ENCODE results near the gene RYR3. TPM values are rescaled to one million over a fixed set of nuclear protein-coding genes. Genes with fewer than 3 reads are reported as not detected.

RYR3 gene
- total RNA-seq, 2 donors from 2014 or later = 9.9 to 40.1 TPM

GRCh38 chr15:33785366-33785765 lies 474.6 kb downstream of the RYR3 start:
- DNase-seq (ENCODE audit: low spot score) (no peak), ATAC-seq (ENCODE audit: insufficient number of reproducible peaks, low FRiP score, low read depth) (no peak)
- Histone ChIP-seq H3K9me3 (no peaks in the 10 kb centered on the region), H3K4me1 (ENCODE audit: control insufficient read depth in 1 of 2, low read depth in 2 of 2) (no peaks in the 10 kb centered on the region), H3K27ac (no peak overlapping the region), H3K4me3 (no peak overlapping the region), H3K27me3 (replicated peaks; ENCODE audit: insufficient read depth) (no peaks in the 10 kb centered on the region), H3K36me3 (no peaks in the 10 kb centered on the region)
- TF ChIP-seq, protein P1, sequence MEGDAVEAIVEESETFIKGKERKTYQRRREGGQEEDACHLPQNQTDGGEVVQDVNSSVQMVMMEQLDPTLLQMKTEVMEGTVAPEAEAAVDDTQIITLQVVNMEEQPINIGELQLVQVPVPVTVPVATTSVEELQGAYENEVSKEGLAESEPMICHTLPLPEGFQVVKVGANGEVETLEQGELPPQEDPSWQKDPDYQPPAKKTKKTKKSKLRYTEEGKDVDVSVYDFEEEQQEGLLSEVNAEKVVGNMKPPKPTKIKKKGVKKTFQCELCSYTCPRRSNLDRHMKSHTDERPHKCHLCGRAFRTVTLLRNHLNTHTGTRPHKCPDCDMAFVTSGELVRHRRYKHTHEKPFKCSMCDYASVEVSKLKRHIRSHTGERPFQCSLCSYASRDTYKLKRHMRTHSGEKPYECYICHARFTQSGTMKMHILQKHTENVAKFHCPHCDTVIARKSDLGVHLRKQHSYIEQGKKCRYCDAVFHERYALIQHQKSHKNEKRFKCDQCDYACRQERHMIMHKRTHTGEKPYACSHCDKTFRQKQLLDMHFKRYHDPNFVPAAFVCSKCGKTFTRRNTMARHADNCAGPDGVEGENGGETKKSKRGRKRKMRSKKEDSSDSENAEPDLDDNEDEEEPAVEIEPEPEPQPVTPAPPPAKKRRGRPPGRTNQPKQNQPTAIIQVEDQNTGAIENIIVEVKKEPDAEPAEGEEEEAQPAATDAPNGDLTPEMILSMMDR (IDR thresholded peaks at IDR 0.05) = no peak

GRCh38 chr15:33788906-33789540 lies 478.3 kb downstream of the RYR3 start:
- H3K36me3 ChIP-seq = no peaks in the 10 kb centered on the region
- no peak for ATAC-seq (ENCODE audit: insufficient number of reproducible peaks, low FRiP score, low read depth)
- no peak overlapping the region for H3K4me3 ChIP-seq
- no peaks in the 10 kb centered on the region for H3K9me3 ChIP-seq
- TF ChIP-seq, protein P1 (IDR thresholded peaks at IDR 0.05) = no peak
- no peaks in the 10 kb centered on the region for H3K4me1 ChIP-seq (ENCODE audit: control insufficient read depth in 1 of 2, low read depth in 2 of 2)
- DNase-seq (ENCODE audit: low spot score) = no peak
- no peak overlapping the region for H3K27ac ChIP-seq
- no peaks in the 10 kb centered on the region for H3K27me3 ChIP-seq (replicated peaks; ENCODE audit: insufficient read depth)

DNA sequence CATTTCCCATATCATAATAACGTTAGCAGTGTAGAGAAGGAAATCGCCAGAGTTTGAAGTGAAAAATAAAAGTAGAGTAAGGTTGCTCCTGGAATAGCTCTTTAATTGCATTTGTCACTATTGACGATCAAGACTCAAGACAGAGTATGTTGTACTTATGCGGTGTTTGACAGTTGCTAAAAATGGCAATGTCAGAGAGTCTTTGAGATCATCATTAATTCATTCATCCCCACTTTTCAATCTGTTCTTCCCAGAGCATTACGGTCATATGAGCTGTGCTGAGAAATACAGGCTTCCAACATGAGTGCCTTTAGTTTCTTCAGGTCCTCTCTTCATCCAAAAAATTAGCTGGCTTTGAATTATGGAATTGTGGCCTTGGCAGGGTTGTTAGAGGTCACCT lies 483.7 kb downstream of the RYR3 start:
- ATAC-seq (ENCODE audit: insufficient number of reproducible peaks, low FRiP score, low read depth) = no peak
- H3K4me1 ChIP-seq (ENCODE audit: control insufficient read depth in 1 of 2, low read depth in 2 of 2) = no peaks in the 10 kb centered on the region
- no peak overlapping the region for H3K4me3 ChIP-seq
- TF ChIP-seq, protein P1 (IDR thresholded peaks at IDR 0.05) = no peak
- DNase-seq (ENCODE audit: low spot score) = no peak
- no peaks in the 10 kb centered on the region for H3K27me3 ChIP-seq (replicated peaks; ENCODE audit: insufficient read depth)
- no peaks in the 10 kb centered on the region for H3K9me3 ChIP-seq
- no peak overlapping the region for H3K27ac ChIP-seq
- H3K36me3 ChIP-seq = no peaks in the 10 kb centered on the region

DNA sequence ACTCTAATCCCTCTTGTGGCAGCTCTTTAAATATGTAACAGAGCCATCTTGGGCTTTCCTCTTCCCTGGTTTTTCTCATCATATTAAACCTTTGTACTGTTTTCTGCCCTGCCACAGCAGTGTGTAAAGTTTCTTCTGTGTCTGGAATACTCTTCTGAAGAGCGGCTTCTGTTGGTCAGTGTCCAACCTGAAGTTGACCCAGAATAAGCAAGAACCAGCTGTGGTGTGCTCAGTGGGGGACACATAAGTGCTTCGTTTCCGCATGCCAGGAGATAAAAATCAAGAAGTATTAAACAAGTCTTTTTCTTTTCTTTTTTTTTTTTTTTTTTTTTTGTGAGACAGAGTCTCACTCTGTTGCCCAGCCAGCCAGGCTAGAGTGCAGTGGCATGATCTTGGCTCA lies 484.3 kb downstream of the RYR3 start:
- no peak for DNase-seq (ENCODE audit: low spot score)
- Histone ChIP-seq H3K36me3 (no peaks in the 10 kb centered on the region), H3K27me3 (replicated peaks; ENCODE audit: insufficient read depth) (no peaks in the 10 kb centered on the region), H3K4me1 (ENCODE audit: control insufficient read depth in 1 of 2, low read depth in 2 of 2) (no peaks in the 10 kb centered on the region), H3K27ac (no peak overlapping the region), H3K9me3 (no peaks in the 10 kb centered on the region), H3K4me3 (no peak overlapping the region)
- TF ChIP-seq, protein P1 (IDR thresholded peaks at IDR 0.05) = no peak
- ATAC-seq (ENCODE audit: insufficient number of reproducible peaks, low FRiP score, low read depth) = no peak

- Histone ChIP-seq H3K27me3 (replicated peaks; ENCODE audit: insufficient read depth) (no peaks in the 10 kb centered on the region), H3K27ac (no peak overlapping the region), H3K4me1 (ENCODE audit: control insufficient read depth in 1 of 2, low read depth in 2 of 2) (no peaks in the 10 kb centered on the region), H3K4me3 (no peak overlapping the region), H3K36me3 (peaks cover 8% of the 10 kb centered on the region), H3K9me3 (no peaks in the 10 kb centered on the region)
- DNase-seq (ENCODE audit: low spot score) (no peak), ATAC-seq (ENCODE audit: insufficient number of reproducible peaks, low FRiP score, low read depth) (no peak)
- TF ChIP-seq, protein P1 (IDR thresholded peaks at IDR 0.05) = no peak
Observed at GRCh38 chr15:33797651-33798050, 486.9 kb downstream of the RYR3 start.

All from thoracic aorta (tissue), 2 donors.